COLO829 (cell line): Measurements from ENCODE around the gene STK4.

Experiments
- DNase-seq: peaks from one replicate; pipeline ENCODE4 v3.0.0; 2012; ENCODE audit warnings: low spot score

The STK4 gene

DNA sequence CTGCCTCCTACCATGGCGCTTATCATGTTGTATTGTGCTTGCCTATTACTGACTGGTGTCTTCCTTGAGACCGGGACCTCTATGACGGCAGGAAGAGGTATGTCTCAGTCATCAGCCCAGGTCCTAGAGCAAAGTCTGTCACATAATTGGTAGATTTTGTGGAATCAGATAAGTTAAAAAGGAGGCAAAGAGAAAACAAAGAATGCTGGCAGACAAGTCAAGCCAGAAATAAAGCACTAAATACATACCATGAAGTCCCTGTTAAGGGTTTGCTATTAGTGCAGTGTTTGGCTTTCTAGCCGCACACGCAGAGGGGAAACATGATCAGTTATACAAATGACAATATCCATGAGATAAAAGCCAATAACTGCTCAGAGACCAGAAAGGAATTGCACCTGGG, 12.1 kb upstream of the STK4 start:
- no peak for DNase-seq

- no peak for DNase-seq
These were observed 11.0 kb upstream of the STK4 start for GRCh38 chr20:44955270-44955669.

DNA sequence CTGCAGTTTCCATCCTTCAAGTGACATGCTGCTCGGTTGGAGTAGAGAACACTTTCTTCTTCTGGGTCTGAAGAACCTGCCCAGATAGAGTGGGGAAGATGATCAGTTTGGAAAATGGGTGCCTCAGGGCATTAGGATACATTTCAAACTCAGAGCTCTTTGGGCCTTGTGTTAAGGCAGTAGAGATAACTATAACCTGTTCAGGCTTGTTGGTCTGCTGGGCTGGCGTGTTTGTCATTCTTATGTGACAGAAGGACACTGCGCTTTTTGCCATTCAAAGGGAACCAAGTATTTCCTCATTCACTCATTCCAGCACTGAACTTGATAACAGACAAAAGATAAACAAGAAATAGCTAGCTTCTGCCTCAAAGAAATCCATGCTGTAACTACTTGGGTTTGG, 9.9 kb upstream of the STK4 start:
- DNase-seq, result no peak

- DNase-seq, result no peak
These were observed 8.0 kb upstream of the STK4 start for GRCh38 chr20:44958276-44958675.

- DNase-seq, result no peak
These were observed 7.2 kb upstream of the STK4 start for GRCh38 chr20:44959082-44959637.

- peak; percentile 77 for DNase-seq
These were observed 6.6 kb upstream of the STK4 start for GRCh38 chr20:44959638-44960102.

DNA sequence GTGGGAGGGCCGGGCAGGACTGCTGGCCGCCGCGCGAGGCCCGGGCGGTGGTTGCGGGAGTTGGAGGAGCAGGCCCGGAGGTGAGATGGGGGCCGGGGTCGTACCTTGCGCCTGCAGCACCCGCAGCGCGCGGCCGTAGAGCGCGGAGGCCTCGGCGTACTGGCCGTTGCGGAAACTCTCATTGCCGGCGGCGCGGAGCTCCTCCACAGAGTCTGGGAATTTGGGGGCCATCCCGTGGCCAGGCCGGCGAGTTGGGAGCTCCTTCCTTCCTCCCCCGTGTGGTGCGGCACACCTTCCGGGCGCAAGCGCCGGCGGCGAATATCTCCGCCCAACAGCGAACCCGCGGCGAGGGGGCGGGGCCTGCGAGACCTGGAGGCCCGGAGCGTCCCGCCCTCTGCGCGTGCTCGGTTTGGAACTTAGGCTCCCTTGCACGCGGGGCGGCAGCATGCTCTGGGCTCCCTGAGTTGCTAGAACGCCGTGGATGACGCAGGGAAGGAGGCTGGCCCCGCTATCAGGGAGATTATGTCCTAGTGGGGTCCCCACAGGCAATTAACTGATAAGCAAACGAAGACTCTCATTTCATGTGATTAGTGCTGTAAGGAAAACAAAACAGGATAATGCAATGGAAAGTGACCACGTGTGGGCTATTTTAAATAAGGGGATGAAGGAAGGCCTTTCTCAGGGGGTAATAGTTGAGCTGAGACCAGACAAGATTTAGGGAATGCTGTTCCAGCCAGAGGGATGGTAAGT, 6.0 kb upstream of the STK4 start, which contains the start of gene TOMM34:
Gene TOMM34, minus strand, starts transcription at position 295 of the 750 bp plus-strand sequence. Its CDS starts 64 bp downstream, at position 231.
- DNase-seq, result peak; percentile 98

DNA sequence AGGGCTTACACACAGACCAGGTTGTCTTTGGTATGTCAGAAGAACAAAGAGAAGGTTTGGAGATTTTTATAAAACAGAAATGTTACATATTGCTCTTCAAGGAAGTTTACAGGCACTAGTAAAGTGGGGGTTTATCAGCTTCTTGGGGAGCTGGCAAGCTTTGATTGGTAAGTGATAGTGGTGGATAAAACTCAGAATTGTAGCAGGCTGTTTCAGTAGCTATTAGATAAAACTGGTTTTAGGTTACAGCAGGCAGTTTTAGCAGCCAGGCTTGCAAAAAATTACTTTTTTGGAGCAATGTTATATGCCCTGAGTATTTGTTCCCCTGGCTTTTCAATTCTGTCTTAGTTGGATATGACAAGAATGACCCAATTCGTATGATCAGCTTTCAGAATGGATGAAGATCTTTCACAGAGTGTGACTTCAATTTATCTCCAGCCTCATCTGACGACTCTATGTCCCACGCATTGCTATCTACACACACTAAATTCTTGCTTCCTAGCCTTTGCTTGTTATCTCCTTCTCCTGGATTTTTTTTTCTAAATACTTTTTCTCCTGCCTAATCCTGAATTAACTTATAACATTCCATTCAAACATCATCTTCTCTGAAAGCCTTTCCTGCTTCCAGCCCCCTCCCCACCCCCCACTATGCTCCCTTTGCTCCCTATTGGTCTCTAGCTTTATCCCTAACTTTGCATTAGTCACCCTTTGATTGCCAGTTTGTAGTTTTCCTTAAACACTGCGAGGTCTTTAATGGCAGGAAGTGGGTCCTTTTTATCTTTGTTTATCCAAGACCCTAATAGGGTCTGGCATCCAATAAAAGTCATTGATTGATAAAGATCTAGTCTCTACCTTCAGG, 5.1 kb upstream of the STK4 start:
- no peak for DNase-seq

GRCh38 chr20:44961870-44962267, 4.4 kb upstream of the STK4 start:
- peak; percentile 77 for DNase-seq

GRCh38 chr20:44962483-44962882, 3.8 kb upstream of the STK4 start:
- no peak for DNase-seq

GRCh38 chr20:44963325-44964215, 2.7 kb upstream of the STK4 start:
- DNase-seq, result no peak

DNA sequence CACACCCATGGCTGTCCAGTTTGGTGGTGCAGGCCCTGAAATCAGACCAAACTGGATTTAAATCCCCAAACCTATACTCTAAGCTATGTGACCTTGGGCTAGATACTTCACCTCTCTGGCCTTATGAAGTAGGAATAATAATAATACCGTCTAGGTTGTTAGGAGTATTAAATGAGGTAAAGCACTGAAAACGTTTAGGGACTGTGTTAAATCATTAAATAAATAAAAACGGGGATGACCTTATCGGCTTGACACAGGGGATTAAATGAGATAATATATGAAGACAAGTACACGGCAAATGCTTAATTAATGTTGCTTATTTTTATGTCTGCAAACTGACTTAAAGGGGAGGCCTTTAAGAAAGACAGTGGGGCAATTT, 672 bp upstream of the STK4 start:
- DNase-seq, result no peak

DNA sequence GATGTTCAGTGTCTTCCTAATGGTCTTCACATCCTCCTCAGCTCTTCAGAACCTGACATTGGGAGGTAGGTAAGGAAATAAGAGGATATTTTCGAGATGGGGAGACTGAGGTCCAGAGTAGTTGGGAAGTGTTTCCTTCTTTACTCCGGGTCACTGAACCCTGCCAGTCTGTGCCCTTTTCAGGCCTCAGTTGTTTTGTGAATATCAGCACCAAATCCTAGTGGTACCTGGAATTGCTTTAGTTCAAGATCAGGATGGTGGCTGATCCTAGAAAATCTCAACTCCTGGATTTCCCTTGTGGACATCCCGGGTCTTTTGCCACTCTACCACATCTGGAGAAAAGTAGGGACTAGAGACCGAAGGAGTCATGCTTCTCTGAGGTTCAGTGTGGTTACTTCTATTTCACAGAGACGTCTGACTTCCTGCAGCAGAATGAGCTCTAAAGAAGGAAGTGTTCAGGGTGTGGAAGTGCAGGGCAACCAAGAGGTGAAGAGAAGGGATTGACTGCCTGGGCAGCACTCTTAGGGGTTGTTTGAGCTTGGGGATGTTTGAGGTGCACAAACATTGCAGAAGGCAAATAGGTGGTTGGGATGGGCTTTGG, 995 bp downstream of the STK4 start:
- no peak for DNase-seq

DNA sequence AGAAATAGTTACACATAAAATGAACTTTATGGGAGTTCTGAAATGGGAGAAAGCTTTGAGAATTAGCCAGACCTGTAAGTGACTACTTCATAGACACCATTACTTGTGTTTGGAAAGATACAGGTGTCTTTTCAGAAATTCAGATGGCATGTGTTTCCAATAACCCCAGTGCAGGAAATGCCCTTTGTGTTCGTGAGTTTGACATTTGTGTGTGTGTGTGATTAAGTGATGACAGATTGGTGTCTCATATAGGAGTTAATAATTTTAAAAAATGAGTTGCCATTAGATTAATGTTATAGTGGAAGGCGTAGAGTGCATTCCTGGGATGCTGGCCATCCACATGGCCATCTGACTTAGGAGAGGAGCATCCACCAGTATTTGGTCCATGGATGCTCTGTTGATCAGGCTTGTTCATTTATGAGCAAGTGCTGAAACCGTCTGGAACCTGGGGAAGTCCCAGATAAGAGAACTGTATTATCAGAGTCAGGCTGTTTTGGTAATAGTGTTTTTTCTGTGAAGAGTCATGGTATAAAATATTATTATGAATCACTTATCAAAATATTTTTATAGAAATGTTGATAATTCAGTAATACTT, 3.1 kb downstream of the STK4 start:
- DNase-seq, result no peak

- DNase-seq, result no peak
These were observed 4.0 kb downstream of the STK4 start for GRCh38 chr20:44970243-44970757.

DNA sequence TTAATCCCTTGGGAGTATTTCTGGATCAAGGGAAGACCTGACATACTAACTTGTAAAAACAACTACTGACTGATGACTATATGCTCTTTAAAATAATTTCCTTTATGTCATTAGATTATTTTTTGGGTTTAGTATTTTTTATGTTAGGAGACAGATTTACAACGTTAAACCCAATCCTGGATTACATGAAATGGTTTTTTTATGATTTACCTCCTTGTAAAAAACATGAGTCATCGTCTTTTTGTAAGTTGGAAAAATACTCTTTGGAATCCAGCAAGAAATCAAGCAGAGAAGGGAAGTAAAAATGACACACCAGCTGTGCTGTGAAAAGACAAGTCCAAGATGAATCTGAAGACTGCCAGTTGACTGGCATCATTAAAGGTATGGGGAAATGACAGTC, 6.7 kb downstream of the STK4 start:
- DNase-seq, result no peak

DNA sequence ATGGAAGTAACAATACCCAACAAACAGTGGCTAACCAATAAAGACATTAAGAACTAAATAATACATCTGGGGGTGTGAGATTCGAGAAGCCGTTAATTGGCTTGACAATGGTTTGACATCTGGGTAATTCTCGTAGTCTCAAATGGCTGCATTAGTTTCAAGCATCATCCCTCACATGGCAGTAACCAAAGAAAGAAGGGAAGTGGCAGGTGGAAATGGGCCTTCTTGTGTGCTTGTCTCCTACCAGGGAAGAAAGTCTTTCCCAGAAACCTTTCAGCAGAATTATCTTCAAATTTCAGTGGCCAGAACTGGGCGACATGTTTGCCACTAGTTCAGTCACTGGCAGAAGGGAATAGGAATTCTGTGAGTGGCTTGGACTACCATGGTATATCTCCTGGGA, 10.4 kb downstream of the STK4 start:
- no peak for DNase-seq

GRCh38 chr20:44979090-44979621, 12.8 kb downstream of the STK4 start:
- no peak for DNase-seq

DNA sequence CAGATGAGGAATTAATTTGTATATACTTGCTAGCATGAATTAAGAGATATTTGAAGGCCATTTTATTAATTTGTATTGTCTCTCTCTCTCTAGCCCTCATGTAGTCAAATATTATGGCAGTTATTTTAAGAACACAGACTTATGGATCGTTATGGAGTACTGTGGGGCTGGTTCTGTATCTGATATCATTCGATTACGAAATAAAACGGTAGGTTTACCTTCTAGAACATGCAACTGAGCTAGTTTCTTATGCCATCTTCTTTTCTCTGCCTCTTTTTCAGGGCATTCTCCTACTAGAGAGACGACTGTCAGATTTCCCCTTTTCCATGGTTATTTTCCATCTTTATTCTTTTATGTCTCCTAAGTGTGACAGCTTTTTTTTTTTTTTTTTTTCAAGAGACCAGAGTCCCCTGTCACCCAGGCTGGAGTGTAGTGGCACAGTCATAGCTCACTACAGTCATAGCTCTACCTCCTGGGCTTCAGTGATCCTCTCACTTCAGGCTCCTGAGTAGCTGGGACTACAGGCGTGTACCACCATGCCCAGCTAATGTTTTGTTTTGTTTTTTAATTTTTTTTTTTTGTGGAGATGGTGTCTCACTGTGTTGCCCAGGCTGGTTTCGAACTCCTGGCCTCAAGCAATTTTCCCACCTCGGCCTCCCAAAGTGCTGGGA, 15.6 kb downstream of the STK4 start:
- no peak for DNase-seq

DNA sequence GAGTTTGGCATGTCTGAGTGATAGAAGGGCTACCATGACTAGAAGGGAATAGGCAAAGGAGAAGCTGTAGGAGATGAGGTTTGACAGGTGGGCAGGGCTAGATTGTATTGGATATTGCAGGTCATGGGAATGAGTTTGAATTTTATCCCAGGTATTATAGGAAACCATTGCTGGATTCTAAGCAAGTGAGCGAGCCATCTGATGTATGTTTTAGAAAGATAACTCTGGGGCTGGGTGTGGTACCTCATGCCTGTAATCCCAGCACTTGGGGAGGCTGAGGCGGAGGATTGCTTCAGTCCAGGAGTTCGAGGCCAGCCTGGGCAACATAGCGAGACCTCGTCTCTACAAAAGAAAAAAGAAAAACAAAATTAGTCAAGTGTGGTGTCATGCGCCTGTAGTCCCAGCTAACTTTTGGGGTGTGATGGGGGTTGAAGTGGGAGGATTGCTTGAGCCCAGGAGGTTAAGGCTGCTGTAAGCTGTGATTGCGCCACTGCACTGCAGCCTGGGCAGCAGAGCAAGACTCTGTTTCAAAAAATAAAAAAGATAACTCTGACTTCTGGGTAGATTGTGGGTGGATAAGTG, 16.9 kb downstream of the STK4 start:
- DNase-seq, result no peak
